Measurements from ENCODE around the gene TRIM71.
A peak's percentile ranks its signal among the peaks of the same experiment; 100 is the strongest.
"Not testable (repeated sequence)": the region's sequence is repeated elsewhere in the genome, so short reads cannot be mapped to it uniquely, and the experiment has no call there.

Gene TRIM71

DNA sequence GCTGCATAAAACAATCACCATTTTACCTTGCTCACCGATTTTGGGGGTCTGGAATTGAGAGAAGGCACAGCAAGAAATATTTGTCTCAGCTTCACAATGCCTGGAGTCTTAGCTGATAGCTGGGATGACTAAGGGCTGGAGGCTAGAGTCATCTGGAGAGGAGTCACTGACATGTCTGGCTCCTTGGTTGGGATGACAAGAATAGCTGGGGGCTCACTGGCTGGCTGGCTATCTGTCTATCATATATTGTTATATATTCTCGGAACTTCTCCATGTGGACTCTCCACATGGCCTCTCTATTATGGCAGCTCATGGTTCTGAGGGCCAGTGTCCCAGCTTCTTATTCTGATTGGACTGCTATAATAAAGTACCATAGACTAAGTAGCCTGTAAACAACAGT lies 20.0 kb upstream of the TRIM71 start:
- Histone ChIP-seq H3K9ac (ENCODE audit: low read length in 2 of 2) (no peak overlapping the region), H3K4me3 (ENCODE audit: low read length in 2 of 2) (no peak overlapping the region), H3K4me1 (ENCODE audit: control insufficient read depth, insufficient read depth, low read length) (no peaks in the 10 kb centered on the region), H3K9me3 (ENCODE audit: control insufficient read depth in 2 of 2, low read length in 2 of 2) (no peaks in the 10 kb centered on the region), H3K36me3 (ENCODE audit: control insufficient read depth in 2 of 2, insufficient read depth in 2 of 2, low read length in 2 of 2) (no peaks in the 10 kb centered on the region), H3K27ac (ENCODE audit: low read length) (no peak overlapping the region), H3K27me3 (ENCODE audit: control insufficient read depth in 1 of 2, insufficient read depth in 2 of 2, low read length in 2 of 2) (no peaks in the 10 kb centered on the region)

DNA sequence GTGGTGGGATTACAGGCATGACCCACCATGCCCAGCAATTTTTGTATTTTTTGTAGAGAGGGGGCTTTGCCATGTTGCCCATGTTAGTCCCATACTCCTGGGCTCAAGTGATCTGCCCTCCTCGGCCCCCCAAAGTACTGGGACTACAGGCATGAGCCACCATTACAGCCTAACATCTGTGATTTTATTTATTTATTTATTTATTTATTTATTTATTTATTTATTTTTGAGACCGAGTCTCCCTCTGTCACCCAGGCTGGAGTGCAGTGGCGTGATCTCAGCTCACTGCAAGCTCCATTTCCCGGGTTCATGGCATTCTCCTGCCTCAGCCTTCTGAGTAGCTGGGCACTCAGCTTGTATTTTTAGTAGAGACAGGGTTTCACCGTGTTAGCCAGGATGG lies 16.4 kb upstream of the TRIM71 start:
- not testable (repeated sequence) for H3K9ac ChIP-seq (ENCODE audit: low read length in 2 of 2); H3K4me1 ChIP-seq (ENCODE audit: control insufficient read depth, insufficient read depth, low read length); H3K27ac ChIP-seq (ENCODE audit: low read length); H3K27me3 ChIP-seq (ENCODE audit: control insufficient read depth in 1 of 2, insufficient read depth in 2 of 2, low read length in 2 of 2); H3K4me3 ChIP-seq (ENCODE audit: low read length in 2 of 2); H3K36me3 ChIP-seq (ENCODE audit: control insufficient read depth in 2 of 2, insufficient read depth in 2 of 2, low read length in 2 of 2); H3K9me3 ChIP-seq (ENCODE audit: control insufficient read depth in 2 of 2, low read length in 2 of 2)

- no peak overlapping the region for H3K4me3 ChIP-seq (ENCODE audit: low read length in 2 of 2)
- H3K9ac ChIP-seq (ENCODE audit: low read length in 2 of 2): no peak overlapping the region
- H3K27me3 ChIP-seq (ENCODE audit: control insufficient read depth in 1 of 2, insufficient read depth in 2 of 2, low read length in 2 of 2): peaks cover 12 to 22% of the 10 kb centered on the region in 2 donors
- no peaks in the 10 kb centered on the region for H3K36me3 ChIP-seq (ENCODE audit: control insufficient read depth in 2 of 2, insufficient read depth in 2 of 2, low read length in 2 of 2)
- H3K9me3 ChIP-seq (ENCODE audit: control insufficient read depth in 2 of 2, low read length in 2 of 2): no peaks in the 10 kb centered on the region
- peaks cover 16% of the 10 kb centered on the region for H3K4me1 ChIP-seq (ENCODE audit: control insufficient read depth, insufficient read depth, low read length)
- no peak overlapping the region for H3K27ac ChIP-seq (ENCODE audit: low read length)
Measured at GRCh38 chr3:32813180-32813579, 4.6 kb upstream of the TRIM71 start.

- Histone ChIP-seq H3K27ac (ENCODE audit: low read length) (no peak overlapping the region), H3K4me3 (ENCODE audit: low read length in 2 of 2) (no peak overlapping the region), H3K9ac (ENCODE audit: low read length in 2 of 2) (no peak overlapping the region), H3K36me3 (ENCODE audit: control insufficient read depth in 2 of 2, insufficient read depth in 2 of 2, low read length in 2 of 2) (no peaks in the 10 kb centered on the region), H3K4me1 (ENCODE audit: control insufficient read depth, insufficient read depth, low read length) (peaks cover 26% of the 10 kb centered on the region), H3K27me3 (ENCODE audit: control insufficient read depth in 1 of 2, insufficient read depth in 2 of 2, low read length in 2 of 2) (peaks cover 21 to 34% of the 10 kb centered on the region in 2 donors), H3K9me3 (ENCODE audit: control insufficient read depth in 2 of 2, low read length in 2 of 2) (no peaks in the 10 kb centered on the region)
Measured at GRCh38 chr3:32814361-32814760, 3.4 kb upstream of the TRIM71 start.

DNA sequence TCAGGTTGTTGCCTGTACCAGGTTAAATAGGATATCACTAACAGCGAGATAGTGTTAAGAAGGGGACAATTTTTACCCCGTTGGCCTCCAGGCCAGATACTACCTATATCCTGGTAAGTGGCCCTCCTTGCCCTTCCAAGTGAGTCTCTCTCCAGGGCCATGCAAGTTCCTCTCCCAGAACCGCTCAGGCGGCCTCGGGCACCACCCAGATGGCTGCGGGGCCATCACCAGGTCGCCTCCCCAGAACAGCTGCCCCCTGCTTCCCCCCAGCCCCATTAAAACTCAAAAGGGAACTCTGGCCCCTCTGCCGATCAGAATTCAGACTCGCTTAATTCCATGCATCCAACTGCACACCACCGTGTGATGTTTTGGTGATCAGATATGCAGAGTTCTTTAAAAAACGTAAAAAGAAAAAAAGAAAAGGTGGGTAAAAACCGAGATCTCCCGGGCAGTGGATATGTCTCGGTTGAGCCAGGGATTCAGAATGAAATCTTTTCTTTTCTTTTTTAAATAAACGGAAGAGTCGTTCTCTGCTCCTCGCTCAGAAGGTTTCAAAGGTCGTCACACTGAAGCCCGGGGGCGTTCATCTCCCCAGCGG lies 1.9 kb upstream of the TRIM71 start:
- Histone ChIP-seq H3K36me3 (ENCODE audit: control insufficient read depth in 2 of 2, insufficient read depth in 2 of 2, low read length in 2 of 2) (no peaks in the 10 kb centered on the region), H3K4me1 (ENCODE audit: control insufficient read depth, insufficient read depth, low read length) (peaks cover 26% of the 10 kb centered on the region), H3K27me3 (ENCODE audit: control insufficient read depth in 1 of 2, insufficient read depth in 2 of 2, low read length in 2 of 2) (peaks cover 33 to 48% of the 10 kb centered on the region in 2 donors), H3K9me3 (ENCODE audit: control insufficient read depth in 2 of 2, low read length in 2 of 2) (no peaks in the 10 kb centered on the region), H3K9ac (ENCODE audit: low read length in 2 of 2) (no peak overlapping the region), H3K27ac (ENCODE audit: low read length) (no peak overlapping the region), H3K4me3 (ENCODE audit: low read length in 2 of 2) (no peak overlapping the region)

- Histone ChIP-seq H3K27me3 (ENCODE audit: control insufficient read depth in 1 of 2, insufficient read depth in 2 of 2, low read length in 2 of 2) (peaks cover 39 to 55% of the 10 kb centered on the region in 2 donors), H3K36me3 (ENCODE audit: control insufficient read depth in 2 of 2, insufficient read depth in 2 of 2, low read length in 2 of 2) (no peaks in the 10 kb centered on the region), H3K9me3 (ENCODE audit: control insufficient read depth in 2 of 2, low read length in 2 of 2) (no peaks in the 10 kb centered on the region), H3K27ac (ENCODE audit: low read length) (no peak overlapping the region), H3K4me3 (ENCODE audit: low read length in 2 of 2) (peak overlapping the region; percentile 51 to 67), H3K4me1 (ENCODE audit: control insufficient read depth, insufficient read depth, low read length) (peaks cover 26% of the 10 kb centered on the region), H3K9ac (ENCODE audit: low read length in 2 of 2) (no peak overlapping the region)
Measured at GRCh38 chr3:32816439-32817256, 1.1 kb upstream of the TRIM71 start.

DNA sequence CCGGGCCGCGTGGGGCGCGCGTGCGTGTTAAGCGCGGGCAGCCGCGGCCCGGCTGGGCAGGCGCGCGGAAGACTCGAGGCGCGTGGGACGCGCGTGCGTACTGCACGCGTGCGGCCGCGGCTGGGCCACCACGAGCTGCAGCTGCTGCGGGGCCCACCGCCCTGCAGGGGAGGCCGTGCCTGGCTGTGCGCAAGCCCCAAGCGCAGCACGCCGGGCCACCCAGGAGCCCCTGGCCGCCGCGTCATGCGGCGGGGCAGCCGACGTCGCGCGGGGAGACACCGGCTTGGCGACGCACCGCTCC lies 590 bp upstream of the TRIM71 start:
- H3K27me3 ChIP-seq (ENCODE audit: control insufficient read depth in 1 of 2, insufficient read depth in 2 of 2, low read length in 2 of 2): peaks cover 40 to 61% of the 10 kb centered on the region in 2 donors
- peak overlapping the region; percentile 7 to 67 for H3K4me3 ChIP-seq (ENCODE audit: low read length in 2 of 2)
- peaks cover 26% of the 10 kb centered on the region for H3K4me1 ChIP-seq (ENCODE audit: control insufficient read depth, insufficient read depth, low read length)
- H3K36me3 ChIP-seq (ENCODE audit: control insufficient read depth in 2 of 2, insufficient read depth in 2 of 2, low read length in 2 of 2): no peaks in the 10 kb centered on the region
- H3K9ac ChIP-seq (ENCODE audit: low read length in 2 of 2): no peak overlapping the region
- H3K27ac ChIP-seq (ENCODE audit: low read length): no peak overlapping the region
- no peaks in the 10 kb centered on the region for H3K9me3 ChIP-seq (ENCODE audit: control insufficient read depth in 2 of 2, low read length in 2 of 2)

- no peaks in the 10 kb centered on the region for H3K36me3 ChIP-seq (ENCODE audit: control insufficient read depth in 2 of 2, insufficient read depth in 2 of 2, low read length in 2 of 2)
- H3K9ac ChIP-seq (ENCODE audit: low read length in 2 of 2): no peak overlapping the region
- H3K27me3 ChIP-seq (ENCODE audit: control insufficient read depth in 1 of 2, insufficient read depth in 2 of 2, low read length in 2 of 2): peaks cover 42 to 66% of the 10 kb centered on the region in 2 donors
- H3K27ac ChIP-seq (ENCODE audit: low read length): no peak overlapping the region
- H3K4me3 ChIP-seq (ENCODE audit: low read length in 2 of 2): peak overlapping the region in 1 of 2 donors; percentile 52
- H3K4me1 ChIP-seq (ENCODE audit: control insufficient read depth, insufficient read depth, low read length): peaks cover 26% of the 10 kb centered on the region
- H3K9me3 ChIP-seq (ENCODE audit: control insufficient read depth in 2 of 2, low read length in 2 of 2): no peaks in the 10 kb centered on the region
Measured at GRCh38 chr3:32818229-32818969, 602 bp downstream of the TRIM71 start.

DNA sequence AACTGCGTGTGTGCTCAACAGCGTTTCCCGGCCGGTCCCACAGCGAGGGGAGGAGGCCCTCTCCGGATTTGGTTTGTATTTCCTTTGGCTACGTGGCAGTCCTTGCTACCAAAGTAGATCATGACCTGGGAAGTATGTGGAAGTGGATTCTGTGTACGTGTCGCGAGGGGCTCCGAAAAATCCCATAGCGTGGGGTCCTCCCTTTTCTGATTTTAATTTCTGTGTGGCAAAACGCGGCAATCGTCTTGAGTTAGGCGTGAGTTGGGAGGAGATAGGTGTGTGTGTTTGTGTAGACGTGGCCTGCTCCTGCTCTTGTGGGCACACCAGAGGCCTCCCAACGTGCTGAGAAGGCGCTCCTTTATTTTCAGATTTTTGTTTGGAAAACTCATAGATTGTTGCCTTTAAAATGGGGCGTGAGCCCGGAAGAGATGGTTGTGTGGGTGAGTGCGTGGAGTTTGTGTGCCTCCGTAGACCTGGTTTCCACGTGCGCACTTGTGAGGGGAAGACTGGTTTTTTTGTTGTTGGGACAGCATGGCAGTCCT lies 1.2 kb downstream of the TRIM71 start:
- Histone ChIP-seq H3K4me3 (ENCODE audit: low read length in 2 of 2) (no peak overlapping the region), H3K9me3 (ENCODE audit: control insufficient read depth in 2 of 2, low read length in 2 of 2) (no peaks in the 10 kb centered on the region), H3K27ac (ENCODE audit: low read length) (no peak overlapping the region), H3K9ac (ENCODE audit: low read length in 2 of 2) (no peak overlapping the region), H3K36me3 (ENCODE audit: control insufficient read depth in 2 of 2, insufficient read depth in 2 of 2, low read length in 2 of 2) (no peaks in the 10 kb centered on the region), H3K27me3 (ENCODE audit: control insufficient read depth in 1 of 2, insufficient read depth in 2 of 2, low read length in 2 of 2) (peaks cover 42 to 67% of the 10 kb centered on the region in 2 donors), H3K4me1 (ENCODE audit: control insufficient read depth, insufficient read depth, low read length) (peaks cover 26% of the 10 kb centered on the region)

DNA sequence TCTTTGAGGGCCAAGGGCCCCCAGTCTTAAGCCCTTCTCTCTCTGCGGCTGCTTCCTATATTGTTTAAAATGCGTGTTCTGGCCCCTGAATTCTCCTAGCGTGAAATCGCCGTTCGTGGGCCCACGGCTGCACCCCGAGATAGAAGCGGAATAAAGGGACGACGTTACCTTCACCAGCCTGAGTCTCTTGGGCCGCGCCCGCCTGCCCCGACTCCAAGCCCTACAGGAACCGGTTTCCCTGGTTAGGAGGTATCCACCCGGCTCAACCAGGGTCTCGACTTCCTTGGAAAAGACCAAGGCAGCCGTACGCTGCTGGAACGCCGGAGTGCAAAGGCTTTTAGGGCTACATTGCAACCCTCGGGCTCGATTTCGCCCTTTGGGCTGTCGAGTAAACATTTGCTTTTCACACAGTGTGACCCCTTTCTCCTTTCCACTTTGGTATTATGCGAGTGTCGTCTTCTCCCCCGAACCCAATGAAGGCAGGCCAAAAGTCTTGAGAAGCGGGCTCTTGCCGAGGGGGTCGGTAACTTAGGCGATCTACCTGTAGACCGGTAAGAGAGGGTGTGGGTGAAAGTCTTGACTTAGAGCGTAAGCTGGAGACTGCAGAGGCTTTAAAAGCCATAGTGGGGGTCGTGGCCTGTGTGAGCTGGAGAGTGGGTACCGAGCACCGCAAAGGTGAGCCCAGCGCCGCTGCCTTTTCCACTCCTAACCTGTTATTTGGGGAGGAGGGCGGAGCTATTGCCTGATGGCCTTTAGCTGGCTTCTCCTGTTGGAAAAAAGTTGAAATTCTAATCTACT lies 2.0 kb downstream of the TRIM71 start:
- Histone ChIP-seq H3K4me1 (ENCODE audit: control insufficient read depth, insufficient read depth, low read length) (peaks cover 26% of the 10 kb centered on the region), H3K9me3 (ENCODE audit: control insufficient read depth in 2 of 2, low read length in 2 of 2) (no peaks in the 10 kb centered on the region), H3K36me3 (ENCODE audit: control insufficient read depth in 2 of 2, insufficient read depth in 2 of 2, low read length in 2 of 2) (no peaks in the 10 kb centered on the region), H3K4me3 (ENCODE audit: low read length in 2 of 2) (no peak overlapping the region), H3K9ac (ENCODE audit: low read length in 2 of 2) (no peak overlapping the region), H3K27ac (ENCODE audit: low read length) (no peak overlapping the region), H3K27me3 (ENCODE audit: control insufficient read depth in 1 of 2, insufficient read depth in 2 of 2, low read length in 2 of 2) (peaks cover 45 to 67% of the 10 kb centered on the region in 2 donors)

All from stomach smooth muscle (tissue), 2 donors.